ENCODE measurements around the gene ABL1.
"Not testable (repeated sequence)": the region's sequence is repeated elsewhere in the genome, so short reads cannot be mapped to it uniquely, and the experiment has no call there.

ABL1 gene

GRCh38 chr9:130848514-130848913 is 13.5 kb downstream of the ABL1 start:
- not testable (repeated sequence) for H3K4me3 Mint-ChIP-seq; H3K36me3 Mint-ChIP-seq (ENCODE audit: insufficient read depth); H3K27ac Mint-ChIP-seq; H3K4me1 Mint-ChIP-seq (ENCODE audit: low read depth in 2 of 2); H3K27me3 Mint-ChIP-seq; H3K9me3 Mint-ChIP-seq; DNase-seq; ATAC-seq (replicated peaks)

- Mint-ChIP-seq H3K27me3 (no peaks in the 10 kb centered on the region), H3K9me3 (no peaks in the 10 kb centered on the region), H3K36me3 (ENCODE audit: insufficient read depth) (peaks cover 8% of the 10 kb centered on the region), H3K4me1 (ENCODE audit: low read depth in 2 of 2) (peaks cover 0 to 1% of the 10 kb centered on the region in 2 donors), H3K4me3 (no peak overlapping the region), H3K27ac (no peak overlapping the region)
- no peak for ATAC-seq (replicated peaks)
- no peak for DNase-seq
Observed at GRCh38 chr9:130849356-130849755, 14.3 kb downstream of the ABL1 start.

- ATAC-seq (replicated peaks) (no peak), DNase-seq (no peak)
- H3K27ac Mint-ChIP-seq: peak overlapping the region; percentile 35 to 49
- H3K36me3 Mint-ChIP-seq (ENCODE audit: insufficient read depth): peaks cover 20% of the 10 kb centered on the region
- H3K9me3 Mint-ChIP-seq: no peaks in the 10 kb centered on the region
- H3K27me3 Mint-ChIP-seq: no peaks in the 10 kb centered on the region
- H3K4me1 Mint-ChIP-seq (ENCODE audit: low read depth in 2 of 2): no peaks in the 10 kb centered on the region
- no peak overlapping the region for H3K4me3 Mint-ChIP-seq
Observed at GRCh38 chr9:130852801-130853200, 17.7 kb downstream of the ABL1 start.

- Mint-ChIP-seq H3K4me3 (no peak overlapping the region), H3K36me3 (ENCODE audit: insufficient read depth) (peaks cover 20% of the 10 kb centered on the region), H3K27me3 (no peaks in the 10 kb centered on the region), H3K27ac (peak overlapping the region in 1 of 2 donors; percentile 29), H3K9me3 (no peaks in the 10 kb centered on the region), H3K4me1 (ENCODE audit: low read depth in 2 of 2) (no peaks in the 10 kb centered on the region)
- ATAC-seq (replicated peaks): no peak
- no peak for DNase-seq
Observed at GRCh38 chr9:130854092-130854491, 19.0 kb downstream of the ABL1 start.

GRCh38 chr9:130854835-130855234 is 19.8 kb downstream of the ABL1 start:
- Mint-ChIP-seq H3K4me1 (ENCODE audit: low read depth in 2 of 2) (no peaks in the 10 kb centered on the region), H3K27ac (no peak overlapping the region), H3K9me3 (no peaks in the 10 kb centered on the region), H3K4me3 (no peak overlapping the region), H3K27me3 (no peaks in the 10 kb centered on the region), H3K36me3 (ENCODE audit: insufficient read depth) (peaks cover 24% of the 10 kb centered on the region)
- DNase-seq: no peak
- ATAC-seq (replicated peaks): no peak

GRCh38 chr9:130856474-130856873 is 21.4 kb downstream of the ABL1 start:
- Mint-ChIP-seq H3K4me3 (no peak overlapping the region), H3K27ac (no peak overlapping the region), H3K36me3 (ENCODE audit: insufficient read depth) (peaks cover 17% of the 10 kb centered on the region), H3K4me1 (ENCODE audit: low read depth in 2 of 2) (no peaks in the 10 kb centered on the region), H3K9me3 (no peaks in the 10 kb centered on the region), H3K27me3 (no peaks in the 10 kb centered on the region)
- no peak for DNase-seq
- ATAC-seq (replicated peaks): no peak

GRCh38 chr9:130857864-130858738 is 23.0 kb downstream of the ABL1 start:
- DNase-seq: no peak
- no peak for ATAC-seq (replicated peaks)
- no peaks in the 10 kb centered on the region for H3K27me3 Mint-ChIP-seq
- peak overlapping the region in 1 of 2 donors; percentile 41 for H3K27ac Mint-ChIP-seq
- peaks cover 25% of the 10 kb centered on the region for H3K36me3 Mint-ChIP-seq (ENCODE audit: insufficient read depth)
- H3K4me1 Mint-ChIP-seq (ENCODE audit: low read depth in 2 of 2): peaks cover 2 to 4% of the 10 kb centered on the region in 2 donors
- H3K4me3 Mint-ChIP-seq: no peak overlapping the region
- H3K9me3 Mint-ChIP-seq: no peaks in the 10 kb centered on the region

GRCh38 chr9:130858739-130859705 is 24.0 kb downstream of the ABL1 start:
- DNase-seq: no peak
- no peak overlapping the region for H3K4me3 Mint-ChIP-seq
- no peaks in the 10 kb centered on the region for H3K27me3 Mint-ChIP-seq
- H3K27ac Mint-ChIP-seq: peak overlapping the region in 1 of 2 donors; percentile 41
- peaks cover 4% of the 10 kb centered on the region in 2 donors for H3K4me1 Mint-ChIP-seq (ENCODE audit: low read depth in 2 of 2)
- H3K36me3 Mint-ChIP-seq (ENCODE audit: insufficient read depth): peaks cover 25% of the 10 kb centered on the region
- no peak for ATAC-seq (replicated peaks)
- no peaks in the 10 kb centered on the region for H3K9me3 Mint-ChIP-seq

- DNase-seq: no peak
- Mint-ChIP-seq H3K4me1 (ENCODE audit: low read depth in 2 of 2) (peaks cover 4% of the 10 kb centered on the region in 2 donors), H3K27me3 (no peaks in the 10 kb centered on the region), H3K27ac (no peak overlapping the region), H3K36me3 (ENCODE audit: insufficient read depth) (peaks cover 18% of the 10 kb centered on the region), H3K4me3 (no peak overlapping the region), H3K9me3 (no peaks in the 10 kb centered on the region)
- peak; percentile 27 for ATAC-seq (replicated peaks)
Observed at GRCh38 chr9:130860458-130861316, 25.6 kb downstream of the ABL1 start.

GRCh38 chr9:130861372-130862180 is 26.5 kb downstream of the ABL1 start:
- DNase-seq (no peak), ATAC-seq (replicated peaks) (no peak)
- no peaks in the 10 kb centered on the region for H3K27me3 Mint-ChIP-seq

GRCh38 chr9:130862217-130862616 is 27.2 kb downstream of the ABL1 start:
- Mint-ChIP-seq H3K27me3 (no peaks in the 10 kb centered on the region), H3K4me1 (ENCODE audit: low read depth in 2 of 2) (peaks cover 5 to 8% of the 10 kb centered on the region in 2 donors), H3K9me3 (no peaks in the 10 kb centered on the region), H3K36me3 (ENCODE audit: insufficient read depth) (peaks cover 12% of the 10 kb centered on the region), H3K4me3 (no peak overlapping the region), H3K27ac (peak overlapping the region in 1 of 2 donors; percentile 1)
- no peak for ATAC-seq (replicated peaks)
- no peak for DNase-seq

More at GRCh38 chr9:130861372-130862180, 26.5 kb downstream of the ABL1 start:
- Mint-ChIP-seq H3K4me3 (no peak overlapping the region), H3K4me1 (ENCODE audit: low read depth in 2 of 2) (peaks cover 5 to 8% of the 10 kb centered on the region in 2 donors), H3K36me3 (ENCODE audit: insufficient read depth) (peaks cover 12% of the 10 kb centered on the region), H3K27ac (peak overlapping the region; percentile 27 to 31), H3K9me3 (no peaks in the 10 kb centered on the region)

- no peaks in the 10 kb centered on the region for H3K9me3 Mint-ChIP-seq
- peaks cover 12% of the 10 kb centered on the region for H3K36me3 Mint-ChIP-seq (ENCODE audit: insufficient read depth)
- no peak for ATAC-seq (replicated peaks)
- H3K27ac Mint-ChIP-seq: peak overlapping the region in 1 of 2 donors; percentile 1
- H3K4me1 Mint-ChIP-seq (ENCODE audit: low read depth in 2 of 2): peaks cover 5 to 8% of the 10 kb centered on the region in 2 donors
- DNase-seq: no peak
- H3K4me3 Mint-ChIP-seq: no peak overlapping the region
- H3K27me3 Mint-ChIP-seq: no peaks in the 10 kb centered on the region
Observed at GRCh38 chr9:130862747-130863146, 27.7 kb downstream of the ABL1 start.
